GM15510 (cell line): ENCODE data around the gene TCTN1.

Experiments
- POLR2A ChIP-seq: IDR thresholded peaks from 3 replicates; pipeline ENCODE4 v1.6.1; 2011; ENCODE audit warnings: borderline replicate concordance; ENCODE audit not compliant: insufficient read length; ENCODE audit errors: extremely low read depth

The TCTN1 gene

DNA sequence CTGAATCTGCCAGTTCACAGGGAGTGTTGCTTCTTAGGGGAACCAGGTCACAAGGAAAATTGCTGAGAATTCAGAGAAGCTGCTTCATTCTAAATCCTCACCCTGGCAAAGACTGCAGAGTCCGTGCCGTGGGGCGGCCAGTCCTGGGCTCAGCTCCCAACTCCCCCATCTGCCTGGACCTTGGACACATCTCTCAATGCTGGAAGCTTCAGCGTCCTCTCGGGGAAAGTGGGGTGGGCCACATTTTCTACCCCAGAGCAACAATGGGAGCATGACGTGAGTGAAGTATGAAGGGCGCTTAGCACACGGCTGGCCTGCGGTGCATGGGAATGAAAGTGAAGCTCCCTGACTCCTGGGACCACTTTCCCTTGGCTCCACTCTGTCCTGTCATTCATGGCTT, 43.8 kb downstream of the TCTN1 start:
- TF ChIP-seq POLR2A = no peak

DNA sequence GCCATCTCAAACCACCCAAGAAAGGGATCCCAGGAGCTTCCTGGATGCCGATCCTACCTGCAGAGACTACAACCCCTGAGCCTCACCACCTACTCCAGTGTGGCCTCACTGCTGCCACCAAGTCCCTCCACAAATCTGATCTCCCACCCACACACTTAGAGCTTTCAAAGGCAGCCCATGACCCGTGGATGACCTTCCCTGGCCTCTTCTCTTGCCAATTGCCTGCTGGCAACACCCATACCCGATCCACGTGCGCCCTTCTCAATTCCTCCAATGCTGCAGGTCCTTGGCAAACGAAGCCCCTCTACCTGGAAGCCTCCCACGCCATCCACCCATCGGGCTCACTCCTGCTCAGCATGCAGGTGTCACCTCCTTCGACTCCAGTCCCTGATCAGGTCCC, 44.3 kb downstream of the TCTN1 start:
- TF ChIP-seq POLR2A = no peak

DNA sequence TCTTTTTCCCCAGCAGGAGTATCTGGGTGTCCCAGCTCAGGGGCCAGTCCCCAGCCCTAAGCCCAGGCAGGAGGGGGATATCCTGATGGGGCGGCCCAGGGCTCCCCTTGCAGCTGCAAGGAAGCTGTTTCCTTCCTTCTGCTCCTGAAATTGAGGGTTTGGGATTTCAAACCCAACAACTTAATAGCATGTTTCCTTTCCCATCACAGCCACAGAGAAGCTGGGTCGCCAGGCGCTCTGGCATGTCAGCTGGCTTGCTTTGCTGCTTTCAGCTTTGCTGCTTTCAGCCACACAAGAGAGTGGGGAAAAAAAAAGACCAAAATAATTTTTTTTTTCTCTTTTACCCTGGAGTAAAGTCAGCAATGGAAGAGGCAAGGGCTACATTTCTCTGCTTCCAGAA, 44.9 kb downstream of the TCTN1 start:
- no peak for TF ChIP-seq POLR2A

DNA sequence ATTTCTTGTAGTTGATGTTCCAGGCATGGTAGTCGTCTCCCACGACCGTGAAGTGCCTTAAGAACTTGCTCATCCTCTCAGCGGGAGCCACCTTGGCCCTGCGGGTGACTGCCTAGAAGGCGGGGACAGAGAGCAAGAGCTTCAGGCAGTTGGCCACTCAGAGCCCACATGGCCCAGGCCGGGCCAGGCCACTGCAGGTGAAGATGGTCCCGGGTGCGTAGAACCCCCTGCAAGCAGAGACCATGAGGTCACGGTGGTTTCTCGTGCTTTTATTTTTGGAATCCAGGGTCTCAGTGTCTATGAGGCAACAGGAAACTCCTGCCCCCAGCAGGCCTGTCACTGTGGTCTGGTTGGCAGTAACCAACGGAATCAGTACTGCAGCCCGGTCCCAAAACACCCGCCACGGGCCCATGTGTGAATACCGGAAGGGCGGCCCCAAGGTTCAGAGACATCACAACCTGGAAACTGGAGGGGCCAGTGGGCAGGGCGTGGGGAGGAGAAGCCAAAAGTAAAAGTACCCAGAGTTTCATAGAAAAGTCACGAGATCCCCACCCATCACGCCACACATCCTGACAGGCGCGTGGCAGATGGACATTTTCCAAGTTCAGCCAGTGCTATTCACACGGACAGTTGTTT, 47.5 kb downstream of the TCTN1 start:
- peak; percentile 54 for TF ChIP-seq POLR2A

DNA sequence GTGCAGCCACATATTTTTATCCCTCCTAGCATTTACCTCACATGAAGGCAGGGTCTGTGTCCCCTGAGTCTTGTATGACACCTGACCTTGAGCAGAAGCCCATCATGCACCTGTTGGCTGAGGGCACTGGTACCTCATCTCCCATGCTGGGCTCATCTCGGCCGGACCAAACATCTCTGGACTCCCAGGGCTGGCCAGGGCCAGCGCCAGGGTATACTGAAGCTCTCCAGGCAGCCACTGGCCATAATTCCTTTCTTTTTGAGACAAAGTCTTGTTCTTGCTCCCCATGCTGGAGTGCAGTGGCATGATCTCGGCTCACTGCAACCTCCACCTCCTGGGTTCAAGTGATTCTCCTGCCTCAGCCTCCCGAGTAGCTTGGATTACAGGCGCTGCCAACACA, 53.0 kb downstream of the TCTN1 start:
- no peak for TF ChIP-seq POLR2A

DNA sequence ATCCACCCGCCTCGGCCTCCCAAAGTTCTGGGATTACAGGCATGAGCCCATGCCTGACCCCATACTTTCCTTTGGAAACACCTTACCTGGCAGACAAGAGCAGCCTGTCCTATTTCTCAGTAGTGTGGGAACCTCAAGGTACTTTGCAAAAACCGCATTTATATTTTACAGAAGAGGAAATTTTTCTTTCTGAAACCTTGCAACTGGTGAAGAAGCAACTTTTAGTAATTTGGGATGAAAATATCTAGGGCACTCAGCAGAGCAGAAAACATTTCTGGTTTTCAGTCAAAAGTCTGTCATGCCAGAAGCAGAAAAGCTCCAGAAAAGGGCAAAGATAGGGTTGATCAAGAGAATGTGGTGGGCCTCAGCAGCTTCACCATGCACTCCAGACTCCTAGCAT, 53.7 kb downstream of the TCTN1 start:
- no peak for TF ChIP-seq POLR2A

DNA sequence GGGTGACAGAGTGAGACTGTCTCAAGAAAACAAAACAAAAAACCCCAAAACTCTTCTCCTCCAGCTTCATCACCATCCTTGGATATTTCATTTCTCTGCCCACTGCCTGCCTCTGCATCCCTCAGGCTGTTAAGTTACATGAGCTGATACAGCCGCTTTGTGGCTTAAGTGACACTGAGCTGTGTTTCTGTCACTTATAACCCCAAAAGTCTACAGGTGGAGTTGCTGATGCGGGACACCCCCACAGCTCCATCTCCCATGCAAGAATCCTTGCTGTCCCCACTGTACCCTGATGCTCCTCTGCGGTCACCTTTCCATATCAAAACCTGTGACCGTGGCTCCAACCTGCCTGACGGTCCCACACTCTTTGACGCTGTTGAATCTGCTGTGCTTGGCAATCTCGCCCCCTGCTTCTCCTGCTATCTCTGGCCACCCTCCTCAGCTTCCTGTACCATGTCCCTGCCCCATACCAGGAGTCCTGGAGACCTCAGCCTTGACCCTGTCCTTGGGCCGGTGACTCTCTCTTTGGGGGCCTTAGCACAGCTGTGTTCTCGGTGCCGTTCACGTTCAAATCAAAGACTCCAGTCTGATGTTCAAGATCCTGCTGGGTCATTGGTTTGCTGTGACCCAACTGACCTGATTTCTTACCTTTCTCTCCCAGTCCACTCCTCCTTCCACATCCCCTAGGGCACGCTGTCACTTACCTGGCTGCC, 54.7 kb downstream of the TCTN1 start:
- peak; percentile 13 for TF ChIP-seq POLR2A

DNA sequence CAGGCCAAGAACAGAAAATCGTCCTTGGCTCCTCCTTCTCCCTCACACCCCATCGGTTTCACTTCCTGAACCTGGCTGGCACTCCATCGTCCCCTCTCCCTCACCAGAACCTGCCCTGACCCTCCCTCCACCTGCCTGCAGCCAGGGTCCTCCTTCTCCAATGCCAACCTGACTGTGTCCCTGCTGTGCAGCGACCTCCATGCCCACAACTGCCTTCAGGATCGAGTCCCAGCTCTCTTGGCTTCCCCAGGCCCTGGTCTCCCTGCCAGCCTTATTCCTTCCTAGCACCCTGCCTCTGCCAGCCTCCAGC, 55.2 kb downstream of the TCTN1 start:
- peak; percentile 29 for TF ChIP-seq POLR2A

DNA sequence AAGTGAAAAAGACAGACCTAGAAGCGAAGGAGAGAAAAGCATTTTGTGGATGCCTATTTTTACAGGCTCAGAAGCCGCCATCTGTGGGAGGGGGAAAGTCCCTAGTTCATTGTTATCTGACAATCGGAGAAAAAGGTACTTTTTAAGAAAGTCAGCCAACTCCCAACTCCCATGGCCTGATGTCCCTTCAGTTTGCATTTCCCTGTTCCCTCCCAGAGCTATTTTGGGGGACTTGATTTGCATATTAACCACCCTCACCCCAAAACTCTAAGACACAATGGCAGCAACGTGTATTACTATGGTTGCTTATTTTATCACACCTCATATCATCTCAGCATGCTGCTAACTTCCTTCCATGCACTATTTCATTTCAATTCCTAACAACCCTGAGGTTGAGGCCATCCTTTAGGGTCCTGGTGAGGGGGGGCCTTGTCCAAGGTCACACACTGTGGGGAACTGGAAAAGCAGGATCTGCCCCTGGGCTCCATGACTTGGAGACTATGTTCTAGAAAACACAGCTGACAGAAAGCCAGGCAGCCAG, 56.3 kb downstream of the TCTN1 start:
- peak; percentile 37 for TF ChIP-seq POLR2A

DNA sequence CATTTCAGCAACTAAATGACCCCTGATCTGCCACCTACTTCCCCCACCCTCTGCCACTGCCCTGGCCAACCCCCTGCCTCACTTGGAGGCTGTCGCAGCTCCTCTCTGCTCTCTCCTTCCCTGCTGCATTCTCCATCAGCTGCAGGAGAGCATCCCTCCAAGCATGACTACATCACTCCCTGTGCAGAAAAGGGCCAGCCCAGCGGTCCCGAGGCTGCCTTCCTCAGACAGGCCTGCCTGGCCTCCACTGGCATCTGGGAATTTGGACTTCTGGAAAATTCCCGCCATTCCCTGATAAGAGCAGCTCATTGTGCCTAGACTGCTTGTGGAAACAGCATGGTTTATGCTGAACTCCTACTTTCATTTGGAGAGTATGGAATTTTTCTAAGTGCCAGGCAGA, 62.2 kb downstream of the TCTN1 start:
- TF ChIP-seq POLR2A = no peak

DNA sequence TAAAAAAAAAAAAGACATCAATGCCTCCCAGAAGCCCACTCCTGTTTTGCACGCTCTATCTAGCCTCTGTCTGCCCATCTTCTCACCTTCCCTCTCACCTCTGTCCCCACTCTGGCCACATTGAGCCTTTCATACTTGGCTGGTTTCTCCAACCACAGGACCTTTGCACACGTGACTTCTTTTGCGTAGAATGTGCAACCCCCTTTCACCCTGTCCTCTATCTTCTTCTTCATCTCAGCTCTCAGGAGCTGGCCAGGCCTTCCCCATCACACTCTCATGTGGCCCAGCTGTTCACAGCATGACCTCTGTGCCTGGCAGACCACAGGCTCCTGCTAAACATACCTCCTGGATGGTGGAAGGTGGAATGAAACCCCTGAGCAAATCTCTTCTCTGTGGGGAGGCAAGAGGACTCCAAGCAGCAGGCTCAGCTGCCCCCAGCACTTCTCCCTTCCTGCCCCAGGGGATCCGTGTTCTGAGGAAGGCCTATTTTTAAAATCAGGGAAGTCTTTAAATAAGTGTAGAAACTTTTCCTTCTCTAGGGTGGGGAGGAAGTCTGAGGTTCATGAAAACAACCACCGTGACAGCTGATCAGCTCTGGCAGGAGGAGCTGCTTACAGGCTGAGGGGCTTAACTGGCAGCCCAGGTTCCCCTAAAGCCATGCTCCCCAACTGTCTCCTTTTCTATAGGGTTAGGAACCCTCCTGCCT, 63.4 kb downstream of the TCTN1 start:
- TF ChIP-seq POLR2A = peak; percentile 28

DNA sequence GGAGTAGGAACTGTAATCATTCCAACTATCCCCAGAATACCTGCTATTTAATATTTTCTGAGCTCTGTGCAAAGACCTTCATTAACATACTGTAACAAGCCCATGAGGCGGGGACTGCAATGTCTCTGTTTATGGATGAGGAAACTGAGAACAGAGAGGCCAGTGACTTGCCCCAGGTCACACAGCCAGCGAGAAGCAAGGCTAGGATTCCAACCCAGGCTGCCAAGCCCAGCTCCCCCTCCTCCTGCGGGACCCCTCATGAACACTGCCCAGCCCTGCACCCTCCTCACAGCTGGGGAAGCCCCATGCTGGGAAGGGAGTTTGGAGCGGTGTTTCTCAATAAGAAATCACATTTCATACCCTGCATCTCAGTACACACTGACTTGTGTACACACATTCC, 64.1 kb downstream of the TCTN1 start:
- no peak for TF ChIP-seq POLR2A

DNA sequence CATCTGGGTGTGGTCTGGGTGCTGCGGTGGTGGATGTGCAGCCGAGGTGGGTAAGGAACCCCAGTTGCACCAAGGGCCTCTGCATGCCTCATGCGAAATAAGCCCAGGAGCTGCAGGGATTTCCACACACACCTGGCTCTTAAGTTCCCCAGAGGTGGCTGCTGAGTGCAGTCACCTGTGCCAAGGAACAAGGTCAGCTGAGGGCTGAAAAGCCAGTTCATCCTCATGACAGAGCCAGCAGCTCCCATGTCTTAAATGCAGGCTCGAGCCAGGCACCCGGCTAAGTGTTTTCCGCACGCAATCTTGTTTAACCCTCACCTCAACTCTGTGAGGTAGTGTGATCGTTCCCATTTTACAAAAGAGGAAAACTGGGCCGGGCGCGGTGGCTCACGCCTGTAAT, 65.3 kb downstream of the TCTN1 start:
- no peak for TF ChIP-seq POLR2A

DNA sequence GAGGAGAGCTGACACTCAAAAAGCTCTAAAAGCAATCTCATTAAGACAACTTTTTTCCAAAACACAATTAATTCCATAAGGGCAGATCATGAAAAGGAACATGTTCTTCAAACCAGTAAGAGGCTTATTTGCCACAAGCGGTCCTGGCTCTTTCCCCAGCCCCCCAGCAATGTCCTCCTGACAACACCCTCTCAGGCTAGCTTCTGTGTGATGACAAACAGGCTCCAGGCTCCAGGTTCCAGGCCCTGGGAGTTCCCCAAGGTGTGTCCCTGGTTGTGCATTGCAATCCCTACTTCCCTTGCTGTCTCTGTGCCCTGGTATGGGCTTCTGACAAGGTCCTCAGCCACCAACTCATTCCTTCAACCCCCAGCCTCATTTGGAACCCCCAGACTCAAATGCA, 66.1 kb downstream of the TCTN1 start:
- no peak for TF ChIP-seq POLR2A

DNA sequence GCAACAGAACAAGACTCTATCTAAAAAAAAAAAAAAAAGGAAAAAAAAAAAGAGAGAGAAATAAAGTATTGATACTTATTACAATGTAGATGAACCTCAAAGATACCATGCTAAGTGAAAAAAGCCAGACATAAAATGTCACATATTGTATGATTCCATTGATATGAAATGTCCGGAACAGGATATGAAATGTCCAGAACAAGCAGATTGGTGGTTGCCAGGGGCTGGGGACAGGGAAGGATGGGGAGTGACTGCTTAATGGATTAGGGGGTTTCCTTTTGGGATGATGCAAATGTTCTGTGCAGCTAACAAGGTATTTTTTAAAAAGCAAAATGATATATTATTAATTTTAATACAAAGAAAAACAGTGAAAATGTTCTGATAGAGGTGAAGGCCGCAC, 70.0 kb downstream of the TCTN1 start:
- TF ChIP-seq POLR2A = no peak
